GM23338 (cell line): ENCODE measurements around the gene PDE3B.

ENCODE experiments used
- CREB1 ChIP-seq: fragments of 250-450 bp; sonication (Bioruptor Pico); IDR thresholded peaks from 2 replicates; pipeline ENCODE4 v1.5.0; 2020; ENCODE audit warnings: low read depth, mild to moderate bottlenecking, moderate library complexity
- EZH2 ChIP-seq: fragments of 200-600 bp; sonication (generic); IDR thresholded peaks from one replicate; pipeline ENCODE4 v1.8.0; 2017; ENCODE audit warnings: antibody characterized with exemption, mild to moderate bottlenecking, low read depth; ENCODE audit not compliant: unreplicated experiment
- EZH2phosphoT487 ChIP-seq: fragments of 200-600 bp; sonication (generic); IDR thresholded peaks from one replicate; pipeline ENCODE4 v1.8.1; 2018; ENCODE audit warnings: antibody characterized with exemption; ENCODE audit not compliant: unreplicated experiment
- JUNB ChIP-seq: IDR thresholded peaks from one replicate; pipeline ENCODE4 v1.6.1; 2016; ENCODE audit warnings: antibody characterized with exemption; ENCODE audit not compliant: unreplicated experiment
- NANOG ChIP-seq: IDR thresholded peaks from 2 replicates; pipeline ENCODE4 v1.6.1; 2016; ENCODE audit warnings: antibody characterized with exemption, borderline replicate concordance
- POLR2AphosphoS5 ChIP-seq: IDR thresholded peaks from 2 replicates; pipeline ENCODE4 v1.6.1; 2016; ENCODE audit warnings: antibody characterized with exemption, low read depth
- STAT1 ChIP-seq: IDR thresholded peaks from one replicate; pipeline ENCODE4 v1.6.1; 2016; ENCODE audit warnings: antibody characterized with exemption; ENCODE audit not compliant: unreplicated experiment
- ZNF114 ChIP-seq: fragments of 250-450 bp; sonication (Bioruptor Pico); IDR thresholded peaks from 2 replicates; pipeline ENCODE4 v1.5.0; 2020; ENCODE audit warnings: mild to moderate bottlenecking, moderate library complexity
- ZNF331 ChIP-seq: fragments of 250-450 bp; sonication (Bioruptor Pico); IDR thresholded peaks from 2 replicates; pipeline ENCODE4 v1.5.0; 2020; ENCODE audit warnings: low read depth, mild to moderate bottlenecking, moderate library complexity
- TF ChIP-seq, protein P1 (sequence below): IDR thresholded peaks from one replicate; pipeline ENCODE4 v1.6.1; 2018; ENCODE audit warnings: antibody characterized with exemption; ENCODE audit not compliant: unreplicated experiment
- TF ChIP-seq, protein P2 (sequence below), 2 experiments: fragments of 200-600 bp in 1 of 2; sonication (generic) in 1 of 2; conservative IDR thresholded peaks; 2 replicates each; pipeline versions ENCODE4 v1.5.1 to v1.6.1; 2016 to 2017; ENCODE audit warnings: antibody characterized with exemption in 2 of 2, low read depth in 2 of 2, mild to moderate bottlenecking in 2 of 2, moderate library complexity in 1 of 2
- TF ChIP-seq, protein P3 (sequence below): IDR thresholded peaks from 2 replicates; pipeline ENCODE4 v1.6.1; 2016; ENCODE audit warnings: antibody characterized with exemption
- TF ChIP-seq, protein P4 (sequence below): fragments of 250-450 bp; sonication (Bioruptor Pico); IDR thresholded peaks from 2 replicates; pipeline ENCODE4 v1.5.0; 2020; ENCODE audit warnings: mild to moderate bottlenecking, moderate library complexity

DNA sequence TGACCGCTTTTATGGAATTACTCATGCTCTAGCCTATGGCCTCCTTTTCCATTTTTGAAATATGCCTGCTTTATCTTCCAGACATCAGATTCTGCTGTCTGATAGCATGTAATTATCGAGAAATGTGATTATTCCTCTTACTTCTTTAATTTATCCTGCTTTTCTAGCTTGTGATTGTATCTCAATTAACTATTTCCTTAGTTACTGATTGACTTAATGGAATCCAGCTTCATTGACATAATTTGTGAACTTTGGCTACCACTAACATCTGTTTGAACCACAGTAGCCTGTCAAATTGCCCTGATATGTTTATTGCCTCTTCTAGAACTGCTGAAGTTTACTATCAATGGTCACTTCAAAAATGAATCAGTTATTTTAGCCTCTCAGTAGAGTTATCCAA lies 25.5 kb upstream of the PDE3B start:
- no peak for TF ChIP-seq EZH2phosphoT487
- TF ChIP-seq, protein P1, sequence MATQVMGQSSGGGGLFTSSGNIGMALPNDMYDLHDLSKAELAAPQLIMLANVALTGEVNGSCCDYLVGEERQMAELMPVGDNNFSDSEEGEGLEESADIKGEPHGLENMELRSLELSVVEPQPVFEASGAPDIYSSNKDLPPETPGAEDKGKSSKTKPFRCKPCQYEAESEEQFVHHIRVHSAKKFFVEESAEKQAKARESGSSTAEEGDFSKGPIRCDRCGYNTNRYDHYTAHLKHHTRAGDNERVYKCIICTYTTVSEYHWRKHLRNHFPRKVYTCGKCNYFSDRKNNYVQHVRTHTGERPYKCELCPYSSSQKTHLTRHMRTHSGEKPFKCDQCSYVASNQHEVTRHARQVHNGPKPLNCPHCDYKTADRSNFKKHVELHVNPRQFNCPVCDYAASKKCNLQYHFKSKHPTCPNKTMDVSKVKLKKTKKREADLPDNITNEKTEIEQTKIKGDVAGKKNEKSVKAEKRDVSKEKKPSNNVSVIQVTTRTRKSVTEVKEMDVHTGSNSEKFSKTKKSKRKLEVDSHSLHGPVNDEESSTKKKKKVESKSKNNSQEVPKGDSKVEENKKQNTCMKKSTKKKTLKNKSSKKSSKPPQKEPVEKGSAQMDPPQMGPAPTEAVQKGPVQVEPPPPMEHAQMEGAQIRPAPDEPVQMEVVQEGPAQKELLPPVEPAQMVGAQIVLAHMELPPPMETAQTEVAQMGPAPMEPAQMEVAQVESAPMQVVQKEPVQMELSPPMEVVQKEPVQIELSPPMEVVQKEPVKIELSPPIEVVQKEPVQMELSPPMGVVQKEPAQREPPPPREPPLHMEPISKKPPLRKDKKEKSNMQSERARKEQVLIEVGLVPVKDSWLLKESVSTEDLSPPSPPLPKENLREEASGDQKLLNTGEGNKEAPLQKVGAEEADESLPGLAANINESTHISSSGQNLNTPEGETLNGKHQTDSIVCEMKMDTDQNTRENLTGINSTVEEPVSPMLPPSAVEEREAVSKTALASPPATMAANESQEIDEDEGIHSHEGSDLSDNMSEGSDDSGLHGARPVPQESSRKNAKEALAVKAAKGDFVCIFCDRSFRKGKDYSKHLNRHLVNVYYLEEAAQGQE = no peak
- TF ChIP-seq, protein P2, sequence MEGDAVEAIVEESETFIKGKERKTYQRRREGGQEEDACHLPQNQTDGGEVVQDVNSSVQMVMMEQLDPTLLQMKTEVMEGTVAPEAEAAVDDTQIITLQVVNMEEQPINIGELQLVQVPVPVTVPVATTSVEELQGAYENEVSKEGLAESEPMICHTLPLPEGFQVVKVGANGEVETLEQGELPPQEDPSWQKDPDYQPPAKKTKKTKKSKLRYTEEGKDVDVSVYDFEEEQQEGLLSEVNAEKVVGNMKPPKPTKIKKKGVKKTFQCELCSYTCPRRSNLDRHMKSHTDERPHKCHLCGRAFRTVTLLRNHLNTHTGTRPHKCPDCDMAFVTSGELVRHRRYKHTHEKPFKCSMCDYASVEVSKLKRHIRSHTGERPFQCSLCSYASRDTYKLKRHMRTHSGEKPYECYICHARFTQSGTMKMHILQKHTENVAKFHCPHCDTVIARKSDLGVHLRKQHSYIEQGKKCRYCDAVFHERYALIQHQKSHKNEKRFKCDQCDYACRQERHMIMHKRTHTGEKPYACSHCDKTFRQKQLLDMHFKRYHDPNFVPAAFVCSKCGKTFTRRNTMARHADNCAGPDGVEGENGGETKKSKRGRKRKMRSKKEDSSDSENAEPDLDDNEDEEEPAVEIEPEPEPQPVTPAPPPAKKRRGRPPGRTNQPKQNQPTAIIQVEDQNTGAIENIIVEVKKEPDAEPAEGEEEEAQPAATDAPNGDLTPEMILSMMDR (conservative IDR thresholded peaks at IDR 0.05; ENCODE audit: low read depth in 2 of 2) = no peak
- TF ChIP-seq STAT1 = no peak
- TF ChIP-seq EZH2 = no peak
- TF ChIP-seq, protein P3, sequence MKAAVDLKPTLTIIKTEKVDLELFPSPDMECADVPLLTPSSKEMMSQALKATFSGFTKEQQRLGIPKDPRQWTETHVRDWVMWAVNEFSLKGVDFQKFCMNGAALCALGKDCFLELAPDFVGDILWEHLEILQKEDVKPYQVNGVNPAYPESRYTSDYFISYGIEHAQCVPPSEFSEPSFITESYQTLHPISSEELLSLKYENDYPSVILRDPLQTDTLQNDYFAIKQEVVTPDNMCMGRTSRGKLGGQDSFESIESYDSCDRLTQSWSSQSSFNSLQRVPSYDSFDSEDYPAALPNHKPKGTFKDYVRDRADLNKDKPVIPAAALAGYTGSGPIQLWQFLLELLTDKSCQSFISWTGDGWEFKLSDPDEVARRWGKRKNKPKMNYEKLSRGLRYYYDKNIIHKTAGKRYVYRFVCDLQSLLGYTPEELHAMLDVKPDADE = no peak
- TF ChIP-seq POLR2AphosphoS5 = no peak
- TF ChIP-seq, protein P4, sequence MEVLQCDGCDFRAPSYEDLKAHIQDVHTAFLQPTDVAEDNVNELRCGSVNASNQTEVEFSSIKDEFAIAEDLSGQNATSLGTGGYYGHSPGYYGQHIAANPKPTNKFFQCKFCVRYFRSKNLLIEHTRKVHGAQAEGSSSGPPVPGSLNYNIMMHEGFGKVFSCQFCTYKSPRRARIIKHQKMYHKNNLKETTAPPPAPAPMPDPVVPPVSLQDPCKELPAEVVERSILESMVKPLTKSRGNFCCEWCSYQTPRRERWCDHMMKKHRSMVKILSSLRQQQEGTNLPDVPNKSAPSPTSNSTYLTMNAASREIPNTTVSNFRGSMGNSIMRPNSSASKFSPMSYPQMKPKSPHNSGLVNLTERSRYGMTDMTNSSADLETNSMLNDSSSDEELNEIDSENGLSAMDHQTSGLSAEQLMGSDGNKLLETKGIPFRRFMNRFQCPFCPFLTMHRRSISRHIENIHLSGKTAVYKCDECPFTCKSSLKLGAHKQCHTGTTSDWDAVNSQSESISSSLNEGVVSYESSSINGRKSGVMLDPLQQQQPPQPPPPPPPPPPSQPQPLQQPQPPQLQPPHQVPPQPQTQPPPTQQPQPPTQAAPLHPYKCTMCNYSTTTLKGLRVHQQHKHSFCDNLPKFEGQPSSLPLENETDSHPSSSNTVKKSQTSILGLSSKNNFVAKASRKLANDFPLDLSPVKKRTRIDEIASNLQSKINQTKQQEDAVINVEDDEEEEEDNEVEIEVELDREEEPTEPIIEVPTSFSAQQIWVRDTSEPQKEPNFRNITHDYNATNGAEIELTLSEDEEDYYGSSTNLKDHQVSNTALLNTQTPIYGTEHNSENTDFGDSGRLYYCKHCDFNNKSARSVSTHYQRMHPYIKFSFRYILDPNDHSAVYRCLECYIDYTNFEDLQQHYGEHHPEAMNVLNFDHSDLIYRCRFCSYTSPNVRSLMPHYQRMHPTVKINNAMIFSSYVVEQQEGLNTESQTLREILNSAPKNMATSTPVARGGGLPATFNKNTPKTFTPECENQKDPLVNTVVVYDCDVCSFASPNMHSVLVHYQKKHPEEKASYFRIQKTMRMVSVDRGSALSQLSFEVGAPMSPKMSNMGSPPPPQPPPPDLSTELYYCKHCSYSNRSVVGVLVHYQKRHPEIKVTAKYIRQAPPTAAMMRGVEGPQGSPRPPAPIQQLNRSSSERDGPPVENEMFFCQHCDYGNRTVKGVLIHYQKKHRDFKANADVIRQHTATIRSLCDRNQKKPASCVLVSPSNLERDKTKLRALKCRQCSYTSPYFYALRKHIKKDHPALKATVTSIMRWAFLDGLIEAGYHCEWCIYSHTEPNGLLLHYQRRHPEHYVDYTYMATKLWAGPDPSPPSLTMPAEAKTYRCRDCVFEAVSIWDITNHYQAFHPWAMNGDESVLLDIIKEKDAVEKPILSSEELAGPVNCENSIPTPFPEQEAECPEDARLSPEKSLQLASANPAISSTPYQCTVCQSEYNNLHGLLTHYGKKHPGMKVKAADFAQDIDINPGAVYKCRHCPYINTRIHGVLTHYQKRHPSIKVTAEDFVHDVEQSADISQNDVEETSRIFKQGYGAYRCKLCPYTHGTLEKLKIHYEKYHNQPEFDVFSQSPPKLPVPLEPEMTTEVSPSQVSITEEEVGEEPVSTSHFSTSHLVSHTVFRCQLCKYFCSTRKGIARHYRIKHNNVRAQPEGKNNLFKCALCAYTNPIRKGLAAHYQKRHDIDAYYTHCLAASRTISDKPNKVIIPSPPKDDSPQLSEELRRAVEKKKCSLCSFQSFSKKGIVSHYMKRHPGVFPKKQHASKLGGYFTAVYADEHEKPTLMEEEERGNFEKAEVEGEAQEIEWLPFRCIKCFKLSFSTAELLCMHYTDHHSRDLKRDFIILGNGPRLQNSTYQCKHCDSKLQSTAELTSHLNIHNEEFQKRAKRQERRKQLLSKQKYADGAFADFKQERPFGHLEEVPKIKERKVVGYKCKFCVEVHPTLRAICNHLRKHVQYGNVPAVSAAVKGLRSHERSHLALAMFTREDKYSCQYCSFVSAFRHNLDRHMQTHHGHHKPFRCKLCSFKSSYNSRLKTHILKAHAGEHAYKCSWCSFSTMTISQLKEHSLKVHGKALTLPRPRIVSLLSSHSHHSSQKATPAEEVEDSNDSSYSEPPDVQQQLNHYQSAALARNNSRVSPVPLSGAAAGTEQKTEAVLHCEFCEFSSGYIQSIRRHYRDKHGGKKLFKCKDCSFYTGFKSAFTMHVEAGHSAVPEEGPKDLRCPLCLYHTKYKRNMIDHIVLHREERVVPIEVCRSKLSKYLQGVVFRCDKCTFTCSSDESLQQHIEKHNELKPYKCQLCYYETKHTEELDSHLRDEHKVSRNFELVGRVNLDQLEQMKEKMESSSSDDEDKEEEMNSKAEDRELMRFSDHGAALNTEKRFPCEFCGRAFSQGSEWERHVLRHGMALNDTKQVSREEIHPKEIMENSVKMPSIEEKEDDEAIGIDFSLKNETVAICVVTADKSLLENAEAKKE (CRISPR knock-in tag) = no peak
- TF ChIP-seq ZNF331 (CRISPR knock-in tag) = no peak
- no peak for TF ChIP-seq CREB1
- no peak for TF ChIP-seq ZNF114 (CRISPR knock-in tag)
- TF ChIP-seq NANOG = no peak
- TF ChIP-seq JUNB = no peak
